Measurements from ENCODE around the gene SLC6A5. TPM values are rescaled to one million over a fixed set of nuclear protein-coding genes. Genes with fewer than 3 reads are reported as not detected.

Gene SLC6A5
- total RNA-seq, 1 experiment from 2014 or later: not detected

- Histone ChIP-seq H3K9ac (ENCODE audit: extremely low read depth, insufficient read length, low read length) (no peak overlapping the region), H4K91ac (ENCODE audit: insufficient read length, low read depth, low read length) (no peak overlapping the region), H3K79me2 (ENCODE audit: insufficient read depth, low read length) (no peaks in the 10 kb centered on the region), H4K8ac (replicated peaks; ENCODE audit: insufficient read length, low read depth, low read length) (no peak overlapping the region), H3K27me3 (ENCODE audit: insufficient read depth, low read length) (peaks cover 45% of the 10 kb centered on the region), H3K23ac (ENCODE audit: insufficient read length, low read depth, low read length) (no peak overlapping the region), H2BK20ac (ENCODE audit: low read depth, low read length, poor library complexity, severe bottlenecking) (no peak overlapping the region), H4K5ac (ENCODE audit: insufficient read length, low read depth, low read length) (no peak overlapping the region), H2AK5ac (ENCODE audit: insufficient read length, low read length) (no peak overlapping the region), H2AFZ (ENCODE audit: low read length) (no peak overlapping the region), H3K4me1 (ENCODE audit: insufficient read depth, low read length) (no peaks in the 10 kb centered on the region), H2BK120ac (ENCODE audit: low read depth, low read length, poor library complexity, severe bottlenecking) (no peak overlapping the region), H3K9me3 (ENCODE audit: control insufficient read depth, low read depth, low read length) (no peaks in the 10 kb centered on the region), H2BK5ac (ENCODE audit: insufficient read length, low read length) (no peak overlapping the region), H3K27ac (ENCODE audit: insufficient read length, low read depth, low read length) (no peak overlapping the region), H3K23me2 (ENCODE audit: insufficient read length, low read depth, low read length, poor library complexity, severe bottlenecking) (peaks cover 21% of the 10 kb centered on the region), H3K4ac (ENCODE audit: low read depth, low read length) (no peak overlapping the region), H3T11ph (ENCODE audit: low read length) (no peak overlapping the region), H3K4me2 (ENCODE audit: insufficient read depth, insufficient read length, low read length) (no peak overlapping the region), H2BK12ac (ENCODE audit: insufficient read length, low read depth, low read length) (no peak overlapping the region), H3K18ac (ENCODE audit: insufficient read length, low read depth, low read length) (no peak overlapping the region), H3K56ac (ENCODE audit: insufficient read length, low read depth, low read length) (no peak overlapping the region), H4K20me1 (ENCODE audit: control insufficient read depth, insufficient read depth, insufficient read length) (no peaks in the 10 kb centered on the region), H2BK15ac (ENCODE audit: low read depth, low read length) (no peak overlapping the region), H3K14ac (ENCODE audit: insufficient read depth, low read length) (no peak overlapping the region), H3K79me1 (ENCODE audit: insufficient read depth, low read depth, low read length, poor library complexity, severe bottlenecking) (no peaks in the 10 kb centered on the region)
- H3K4me3 Mint-ChIP-seq: no peak overlapping the region
- WGBS (ENCODE audit: extremely low coverage, insufficient read length, low lambda C conversion rate): no CpG with 5 or more reads among the region's 2 CpGs
- no peaks in the 10 kb centered on the region; a peak in 1 of 5 replicates for H3K9me3 Mint-ChIP-seq
- peaks cover 38% of the 10 kb centered on the region in 2 experiments for H3K4me1 Mint-ChIP-seq
- no peaks in the 10 kb centered on the region; a peak in 1 of 7 replicates for H3K36me3 Mint-ChIP-seq (ENCODE audit: insufficient read depth in 1 of 3, low read depth in 3 of 3)
- DNase-seq: no peak
- H3K27me3 Mint-ChIP-seq (ENCODE audit: low read depth): peaks cover 58% of the 10 kb centered on the region
- no peak overlapping the region for H3K27ac Mint-ChIP-seq
- TF ChIP-seq CTCF (conservative IDR thresholded peaks at IDR 0.05): peak; percentile 61
Observed at GRCh38 chr11:20672575-20672974, 73.2 kb downstream of the SLC6A5 start.

Data from H9 (cell line).